A673 (cell line): ENCODE data around the gene GRB10. TPM values are rescaled to one million over a fixed set of nuclear protein-coding genes. Genes with fewer than 3 reads are reported as not detected.

Source experiments
- BruUV-seq: library from RNA; stranded (reverse); fragments of 400-500 nt; replicated peaks from 2 replicates; lab custom pipeline; 2021; lab: Mats Ljungman, UMichigan
- CTCF ChIA-PET: fragments of 300-600 bp; sonication (Branson Sonifier 250); formaldehyde crosslinking; loops from one replicate; lab custom pipeline; 2022; ENCODE audit warnings: antibody characterized with exemption; lab: Charles Lee
- POLR2A ChIA-PET: fragments of 300-600 bp; sonication (Branson Sonifier 250); formaldehyde crosslinking; loops from one replicate; lab custom pipeline; 2022; ENCODE audit warnings: antibody characterized with exemption; ENCODE audit not compliant: low non-redundant PET; lab: Charles Lee
- DNase-seq: peaks from one replicate; pipeline ENCODE4 v3.0.0-alpha.2; 2015; ENCODE audit warnings: low spot score
- H3K27ac ChIP-seq: fragments of 200-600 bp; sonication (generic); 2 replicates; pipeline ENCODE4 v1.5.1; 2016; ENCODE audit warnings: mixed run types, low read depth, mild to moderate bottlenecking, mixed read lengths, antibody characterized with exemption, low read length; ENCODE audit not compliant: poor library complexity, severe bottlenecking
- H3K27me3 ChIP-seq: fragments of 200-600 bp; sonication (generic); replicated peaks from 2 replicates; pipeline ENCODE4 v1.6.1; 2017; ENCODE audit warnings: mixed run types, low read depth, mild to moderate bottlenecking, mixed read lengths, antibody characterized with exemption, low read length; ENCODE audit not compliant: insufficient read depth, poor library complexity
- H3K36me3 ChIP-seq: fragments of 200-600 bp; sonication (generic); 2 replicates; pipeline ENCODE4 v1.6.1; 2016; ENCODE audit warnings: mixed run types, mild to moderate bottlenecking, mixed read lengths, antibody characterized with exemption, low read length; ENCODE audit not compliant: insufficient read depth, poor library complexity, severe bottlenecking
- H3K4me1 ChIP-seq: fragments of 200-600 bp; sonication (generic); 2 replicates; pipeline ENCODE4 v1.6.1; 2017; ENCODE audit warnings: mixed run types, mild to moderate bottlenecking, mixed read lengths, antibody characterized with exemption, low read length; ENCODE audit not compliant: insufficient read depth, poor library complexity, severe bottlenecking
- H3K4me3 ChIP-seq: fragments of 200-600 bp; sonication (generic); 2 replicates; pipeline ENCODE4 v1.5.1; 2016; ENCODE audit warnings: low read depth, mixed run types, mild to moderate bottlenecking, mixed read lengths, low read length; ENCODE audit not compliant: poor library complexity, severe bottlenecking
- H3K9me3 ChIP-seq: fragments of 200-600 bp; sonication (generic); 2 replicates; pipeline ENCODE4 v1.6.1; 2016; ENCODE audit warnings: mixed run types, low read depth, mild to moderate bottlenecking, mixed read lengths, antibody characterized with exemption, low read length; ENCODE audit not compliant: poor library complexity, severe bottlenecking
- EZH2 ChIP-seq: fragments of 200-600 bp; sonication (generic); IDR thresholded peaks from 2 replicates; pipeline ENCODE4 v1.6.1; 2017; ENCODE audit warnings: borderline replicate concordance, low read depth, mild to moderate bottlenecking, mixed read lengths, antibody characterized with exemption, low read length; ENCODE audit not compliant: poor library complexity, severe bottlenecking
- intact Hi-C: fragments of 100-400 bp; cut with micrococcal nuclease; formaldehyde crosslinking; loops from one replicate; pipeline ENCODE4 v1.10.0; 2022; ENCODE audit not compliant: unreplicated experiment
- total RNA-seq: library from RNA; stranded (reverse); gene quantifications from 2 replicates; pipeline ENCODE4 v1.2.3, GENCODE V29; 2021
- TF ChIP-seq, protein P1 (sequence below): fragments of 300-800, 200-600 bp; sonication (generic); conservative IDR thresholded peaks from 2 replicates; pipeline ENCODE4 v1.5.1; 2017; ENCODE audit warnings: low read depth, mild to moderate bottlenecking, antibody characterized with exemption, low read length, moderate library complexity, mixed read lengths

The GRB10 gene
- total RNA-seq, 1 experiment from 2014 or later = 0.41 TPM

DNA sequence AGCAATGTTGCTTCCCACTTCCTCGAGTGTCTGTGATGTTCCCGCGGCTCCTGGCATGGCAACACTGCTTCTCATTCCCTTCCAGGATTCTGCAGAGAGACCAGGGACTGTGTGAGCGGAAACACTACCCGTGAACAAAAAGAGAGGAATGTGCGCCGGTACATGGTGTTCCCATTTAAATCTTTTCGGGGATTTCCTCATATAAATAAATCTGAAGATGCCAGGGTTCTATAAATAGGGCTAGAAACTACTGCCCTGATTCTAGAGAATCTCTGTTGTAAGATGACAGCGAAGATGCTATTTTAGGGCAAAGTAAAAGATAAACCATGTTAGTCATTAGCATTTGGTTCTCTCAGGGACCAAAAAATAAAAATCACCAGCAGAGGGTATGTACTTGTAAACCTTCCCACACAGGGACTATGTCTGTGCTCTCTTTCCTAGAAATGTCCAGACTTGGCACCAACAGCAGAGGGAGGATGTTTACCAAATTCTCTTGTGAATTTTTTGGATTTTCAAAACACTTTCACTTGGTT lies 125.3 kb downstream of the GRB10 start:
- intact Hi-C loops = no loop called here
- CTCF ChIA-PET = no interaction called here

DNA sequence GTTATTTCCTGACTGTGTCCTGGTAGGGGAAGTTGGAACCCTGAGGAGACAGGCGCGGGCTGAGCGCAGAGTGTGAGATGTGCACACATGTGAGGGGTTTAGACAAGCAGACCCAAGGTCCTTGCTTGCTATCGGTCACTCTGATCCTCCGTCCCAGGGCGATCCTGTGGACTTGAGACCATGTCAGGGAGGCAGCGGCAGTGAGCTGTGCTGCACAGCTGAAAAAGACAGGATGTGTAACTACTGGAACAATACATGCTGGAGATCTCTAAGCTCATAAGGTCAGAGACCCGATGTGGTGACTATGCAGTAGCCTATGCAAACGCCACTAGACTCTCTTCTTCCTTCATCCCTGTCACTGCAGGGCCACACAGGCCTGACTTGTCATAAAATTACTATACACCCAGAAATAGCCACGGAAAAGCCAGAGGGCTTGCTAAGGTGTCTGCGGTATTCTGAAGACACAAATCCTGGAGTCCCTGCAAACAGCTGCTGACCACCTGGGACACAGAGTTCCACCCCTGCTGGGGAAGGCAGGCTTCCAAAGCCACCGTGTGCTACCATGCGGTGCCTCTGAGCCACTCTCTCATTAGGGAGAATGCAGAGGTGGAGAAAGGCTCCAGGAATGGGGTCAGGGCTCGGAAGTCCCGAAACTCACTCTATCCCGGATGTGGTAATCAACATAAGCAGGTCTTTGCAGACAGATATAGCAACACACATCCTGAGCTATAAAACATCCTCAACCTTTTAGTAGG lies 126.4 kb downstream of the GRB10 start:
- Histone ChIP-seq H3K36me3 (no peaks in the 10 kb centered on the region), H3K9me3 (no peaks in the 10 kb centered on the region), H3K4me1 (no peaks in the 10 kb centered on the region), H3K27me3 (peaks cover 21% of the 10 kb centered on the region), H3K4me3 (no peak overlapping the region), H3K27ac (no peak overlapping the region)
- TF ChIP-seq, protein P1, sequence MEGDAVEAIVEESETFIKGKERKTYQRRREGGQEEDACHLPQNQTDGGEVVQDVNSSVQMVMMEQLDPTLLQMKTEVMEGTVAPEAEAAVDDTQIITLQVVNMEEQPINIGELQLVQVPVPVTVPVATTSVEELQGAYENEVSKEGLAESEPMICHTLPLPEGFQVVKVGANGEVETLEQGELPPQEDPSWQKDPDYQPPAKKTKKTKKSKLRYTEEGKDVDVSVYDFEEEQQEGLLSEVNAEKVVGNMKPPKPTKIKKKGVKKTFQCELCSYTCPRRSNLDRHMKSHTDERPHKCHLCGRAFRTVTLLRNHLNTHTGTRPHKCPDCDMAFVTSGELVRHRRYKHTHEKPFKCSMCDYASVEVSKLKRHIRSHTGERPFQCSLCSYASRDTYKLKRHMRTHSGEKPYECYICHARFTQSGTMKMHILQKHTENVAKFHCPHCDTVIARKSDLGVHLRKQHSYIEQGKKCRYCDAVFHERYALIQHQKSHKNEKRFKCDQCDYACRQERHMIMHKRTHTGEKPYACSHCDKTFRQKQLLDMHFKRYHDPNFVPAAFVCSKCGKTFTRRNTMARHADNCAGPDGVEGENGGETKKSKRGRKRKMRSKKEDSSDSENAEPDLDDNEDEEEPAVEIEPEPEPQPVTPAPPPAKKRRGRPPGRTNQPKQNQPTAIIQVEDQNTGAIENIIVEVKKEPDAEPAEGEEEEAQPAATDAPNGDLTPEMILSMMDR = no peak
- TF ChIP-seq EZH2 = no peak
- intact Hi-C loops = no loop called here
- BruUV-seq = no TSS peak
- POLR2A ChIA-PET = no interaction called here
- CTCF ChIA-PET = no interaction called here
- DNase-seq = no peak

More for the DNA sequence above, 125.3 kb downstream of the GRB10 start:
- TF ChIP-seq, protein P1 = no peak
- no peak for TF ChIP-seq EZH2
- Histone ChIP-seq H3K27me3 (peaks cover 19% of the 10 kb centered on the region), H3K4me1 (no peaks in the 10 kb centered on the region), H3K36me3 (no peaks in the 10 kb centered on the region), H3K9me3 (no peaks in the 10 kb centered on the region), H3K4me3 (no peak overlapping the region), H3K27ac (no peak overlapping the region)
- BruUV-seq = no TSS peak
- POLR2A ChIA-PET = no interaction called here
- no peak for DNase-seq

DNA sequence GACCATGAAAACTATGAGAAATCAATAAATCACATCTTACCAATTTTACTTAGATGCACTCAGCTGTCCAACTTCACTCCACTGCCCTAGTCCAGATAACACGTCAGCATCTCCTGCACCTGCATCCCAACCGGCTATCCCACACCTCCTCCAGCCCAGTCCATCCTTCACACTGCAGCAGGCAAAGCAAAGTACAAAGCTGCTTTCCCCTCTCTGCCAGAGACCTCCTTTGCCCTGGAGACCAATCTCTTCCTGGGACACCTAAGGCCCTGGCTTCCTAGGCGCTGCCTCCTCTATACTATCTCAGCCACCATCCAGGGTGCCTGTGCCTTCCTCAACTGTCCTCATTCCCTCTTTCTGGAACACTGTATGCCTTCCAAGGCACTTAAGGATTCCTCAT lies 127.2 kb downstream of the GRB10 start:
- Histone ChIP-seq H3K9me3 (no peaks in the 10 kb centered on the region), H3K27ac (no peak overlapping the region), H3K27me3 (peaks cover 21% of the 10 kb centered on the region), H3K4me1 (no peaks in the 10 kb centered on the region), H3K36me3 (no peaks in the 10 kb centered on the region), H3K4me3 (no peak overlapping the region)
- TF ChIP-seq, protein P1 = no peak
- no peak for TF ChIP-seq EZH2
- BruUV-seq = no TSS peak
- intact Hi-C loops = no loop called here
- CTCF ChIA-PET = no interaction called here
- DNase-seq = no peak
- POLR2A ChIA-PET = no interaction called here
